Activated CD8-positive, alpha-beta memory T cell treated with anti-CD3 and anti-CD28 coated beads, Interleukin-2, amount 50 U/mL, for 1 hour (primary cell): ENCODE measurements around the gene VPS35L.

Experiments used
- DNase-seq: peaks from one replicate; pipeline ENCODE4 v3.0.0-alpha.2; 2020; ENCODE audit errors: extremely low read depth

Gene VPS35L

GRCh38 chr16:19555186-19555937 is at the start of gene VPS35L:
TSS of gene VPS35L (plus strand) at chr16:19555703. CDS start at chr16:19555730, 27 bp downstream.
- peak; percentile 94 for DNase-seq

GRCh38 chr16:19506965-19507364 is 48.5 kb upstream of the VPS35L start:
- no peak for DNase-seq

DNA sequence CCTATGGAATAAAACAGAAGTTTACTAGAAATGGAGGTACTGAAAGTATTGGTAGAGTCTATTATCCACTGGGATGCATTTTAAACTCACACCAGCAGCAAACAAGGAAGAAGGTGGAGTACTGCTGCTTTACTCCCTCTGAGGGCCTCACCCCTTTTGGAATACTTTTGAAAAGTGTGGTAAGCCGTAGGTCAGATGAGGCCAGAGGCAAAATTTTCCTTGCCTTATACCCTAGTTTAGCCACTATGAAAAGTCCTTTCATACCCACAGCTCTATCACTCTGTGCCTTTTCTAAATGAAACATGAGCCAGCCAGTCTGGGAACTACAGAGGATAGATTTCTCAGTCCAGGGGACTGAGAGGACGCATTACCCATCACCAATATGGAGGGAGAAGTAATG is 47.6 kb upstream of the VPS35L start:
- no peak for DNase-seq

GRCh38 chr16:19512297-19512696 is 43.2 kb upstream of the VPS35L start:
- no peak for DNase-seq

- no peak for DNase-seq
These were observed 42.0 kb upstream of the VPS35L start for GRCh38 chr16:19513377-19514053.

- DNase-seq: no peak
These were observed 39.7 kb upstream of the VPS35L start for GRCh38 chr16:19515757-19516156.

DNA sequence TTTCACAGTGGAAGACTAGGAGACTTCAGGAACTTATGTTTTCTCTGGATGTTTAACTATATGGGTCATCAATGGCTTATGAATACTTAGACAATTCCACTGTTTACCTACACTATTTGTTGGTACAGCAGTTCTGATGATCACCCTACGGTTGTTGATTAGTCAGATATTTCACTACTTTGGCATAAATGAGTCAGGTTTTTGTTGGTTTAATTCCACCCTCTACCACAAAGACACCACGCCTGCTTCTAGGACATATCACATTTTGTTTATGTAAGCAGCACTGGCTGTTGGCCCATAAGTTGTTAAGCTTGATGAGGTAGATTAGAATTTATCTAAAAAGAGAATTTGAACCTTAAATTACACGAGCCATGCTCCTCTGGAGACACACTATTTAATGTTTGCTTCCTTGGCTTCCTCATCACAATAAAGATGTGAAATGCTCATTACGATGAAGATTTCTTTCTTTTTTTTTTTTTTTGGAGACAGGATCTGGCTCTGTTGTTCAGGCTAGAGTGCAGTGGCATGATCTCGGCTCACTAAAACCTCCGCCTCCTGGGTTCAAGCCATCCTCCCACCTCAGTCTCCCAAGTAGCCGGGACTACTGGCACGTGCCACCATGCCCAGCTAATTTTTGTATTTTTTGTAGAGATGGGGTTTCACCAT is 37.9 kb upstream of the VPS35L start:
- DNase-seq: no peak

DNA sequence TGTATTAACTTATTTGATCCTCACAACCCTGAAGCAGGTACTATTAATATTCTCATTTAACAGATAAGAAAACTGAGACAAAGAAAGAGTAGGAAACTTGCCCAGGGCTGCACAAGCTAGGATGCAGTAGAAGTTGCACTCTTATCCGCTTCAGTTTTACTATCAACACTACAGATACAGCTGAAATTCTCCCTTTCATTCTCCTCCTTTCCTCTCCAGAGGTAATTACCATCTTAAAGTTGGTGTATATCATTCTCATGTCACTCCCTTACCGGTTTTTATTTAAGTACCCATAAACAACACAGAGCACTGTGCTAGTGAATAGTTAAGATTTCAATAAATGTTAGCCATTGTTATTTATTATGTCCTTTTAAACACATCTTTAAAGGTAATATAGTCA is 37.1 kb upstream of the VPS35L start:
- DNase-seq: no peak

DNA sequence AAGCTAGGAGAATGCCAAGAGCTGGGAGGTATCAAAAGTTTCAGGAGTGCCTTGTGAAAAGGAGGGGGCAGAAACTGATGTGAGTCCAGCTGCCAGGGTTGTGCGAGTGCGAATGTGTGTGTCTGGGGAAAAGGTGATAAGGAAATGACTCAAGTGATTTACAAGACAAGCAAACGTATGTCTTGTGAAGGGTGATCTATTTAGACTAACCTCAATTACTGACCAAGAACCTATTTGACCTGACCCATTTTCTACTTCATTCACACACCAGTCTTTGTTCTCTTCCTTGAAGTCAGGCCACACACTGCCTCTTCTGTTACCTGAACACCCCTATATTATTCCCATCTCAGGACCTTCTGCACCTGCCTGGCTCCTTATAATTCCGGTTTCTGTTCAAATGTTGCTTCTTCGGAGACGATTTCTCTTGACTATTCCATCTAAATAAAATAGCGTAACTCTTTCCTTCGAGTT is 34.6 kb upstream of the VPS35L start:
- no peak for DNase-seq

GRCh38 chr16:19521471-19522396 is 33.8 kb upstream of the VPS35L start, which contains the start of gene GDE1:
TSS of gene GDE1 (minus strand) at chr16:19522098. CDS start at chr16:19521964, 134 bp downstream.
- peak; percentile 86 for DNase-seq

GRCh38 chr16:19522397-19522732 is 33.1 kb upstream of the VPS35L start:
- no peak for DNase-seq

DNA sequence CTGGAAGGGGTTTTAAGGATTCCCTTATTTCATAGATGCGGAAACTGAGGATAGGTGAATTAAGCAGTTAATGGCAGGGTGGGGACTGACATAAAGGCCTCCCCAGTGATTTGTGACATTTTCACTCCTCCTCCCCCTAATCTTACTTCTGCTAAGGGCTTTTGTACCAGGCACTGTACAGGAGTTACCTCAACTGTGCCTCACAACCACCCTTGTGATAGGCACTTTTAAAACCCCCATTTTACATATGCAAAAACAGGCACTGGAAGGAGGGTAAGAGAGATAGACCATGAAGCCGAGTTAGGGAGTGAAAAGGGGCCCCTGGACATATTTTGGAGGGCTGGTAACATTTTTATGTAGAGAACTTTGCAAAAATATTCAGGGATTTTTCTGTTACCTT is 32.7 kb upstream of the VPS35L start:
- no peak for DNase-seq

DNA sequence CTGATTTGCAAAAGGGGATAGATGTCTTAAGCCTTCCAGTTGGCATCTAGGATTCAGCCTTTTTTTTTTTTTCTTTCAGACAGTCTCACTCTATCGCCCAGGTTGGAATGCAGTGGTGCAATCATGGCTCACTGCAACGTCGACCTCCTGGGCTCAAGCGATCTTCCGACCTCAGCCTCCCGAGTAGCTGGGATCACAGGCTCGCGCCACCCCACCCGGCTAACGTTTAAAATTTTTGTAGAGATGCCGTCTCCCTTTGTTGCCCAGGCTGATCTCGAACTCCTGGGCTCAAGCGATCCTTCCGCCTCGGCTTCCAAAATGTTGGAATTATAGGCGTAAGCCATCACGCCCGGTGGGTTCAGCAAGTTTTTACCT is 32.3 kb upstream of the VPS35L start:
- DNase-seq: no peak

- DNase-seq: peak; percentile 77
These were observed 31.7 kb upstream of the VPS35L start, which contains the start of gene CCP110 for GRCh38 chr16:19523559-19524355. TSS of gene CCP110 (plus strand) at chr16:19523942. CDS start at chr16:19527882, 3,940 bp downstream.

GRCh38 chr16:19524356-19524615 is 31.2 kb upstream of the VPS35L start:
- DNase-seq: no peak

- no peak for DNase-seq
These were observed 30.7 kb upstream of the VPS35L start for GRCh38 chr16:19524616-19525384.

DNA sequence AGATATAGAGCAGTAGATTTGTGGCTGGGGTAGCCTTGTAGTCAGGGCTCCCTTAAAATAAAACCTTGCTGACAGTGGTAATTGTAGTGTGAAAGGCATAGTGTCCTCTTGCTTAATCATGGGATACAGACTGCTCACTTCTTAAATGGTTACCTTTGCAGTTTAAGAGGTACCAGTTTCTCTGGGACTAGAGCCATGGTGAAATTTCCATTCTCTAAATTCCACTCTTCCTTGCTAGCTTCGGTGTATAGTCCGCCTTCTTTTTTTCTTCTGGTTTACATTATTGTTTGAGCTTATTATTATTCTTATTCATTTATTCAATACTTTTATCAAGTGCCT is 30.1 kb upstream of the VPS35L start:
- DNase-seq: no peak

- DNase-seq: no peak
These were observed 28.3 kb upstream of the VPS35L start for GRCh38 chr16:19527161-19527560.

- no peak for DNase-seq
These were observed 26.8 kb upstream of the VPS35L start for GRCh38 chr16:19528666-19529065.

DNA sequence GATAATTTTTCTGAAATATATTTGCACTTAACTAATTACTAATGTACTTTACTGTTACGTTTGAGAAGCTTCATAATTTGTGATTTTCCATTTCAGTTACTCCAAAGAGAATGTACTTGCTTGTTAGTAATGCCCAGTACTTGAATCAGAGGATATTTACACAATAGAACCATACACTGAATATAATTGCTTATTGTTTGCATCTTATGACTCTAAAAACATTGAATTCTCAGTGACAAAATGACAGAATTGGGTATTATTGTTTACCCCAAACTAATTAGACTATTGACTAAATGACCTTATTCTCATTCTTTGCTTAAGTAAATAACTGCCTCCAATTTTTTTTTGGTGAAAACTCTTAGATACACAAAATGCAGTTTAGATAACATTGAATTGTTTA is 22.9 kb upstream of the VPS35L start:
- DNase-seq: no peak
